SU-DHL-6 (cell line): ENCODE measurements around the gene LARGE2.
"Not testable (repeated sequence)": the region's sequence is repeated elsewhere in the genome, so short reads cannot be mapped to it uniquely, and the experiment has no call there.

Source experiments
- CTCF ChIP-seq: fragments of 200-600 bp; sonication (generic); IDR thresholded peaks from one replicate; pipeline ENCODE4 v1.5.1; 2017; ENCODE audit warnings: antibody characterized with exemption, mild to moderate bottlenecking, low read length, moderate library complexity; ENCODE audit not compliant: insufficient read depth, poor library complexity, severe bottlenecking
- EZH2phosphoT487 ChIP-seq: fragments of 200-600 bp; sonication (generic), shearing (Covaris generic); conservative IDR thresholded peaks from 2 replicates; pipeline ENCODE4 v1.6.1; 2018; ENCODE audit warnings: mild to moderate bottlenecking, antibody characterized with exemption, low read length, moderate library complexity, mixed read lengths

- TF ChIP-seq CTCF, EZH2phosphoT487: not testable (repeated sequence)
Measured at GRCh38 chr11:45905576-45905975, 16.9 kb upstream of the LARGE2 start.
